Nephron (organoid): ENCODE measurements around the gene SULT4A1.

Source experiments
- H3K27ac Mint-ChIP-seq, 3 experiments: 2 replicates each; pipeline ENCODE4 v1.8.0; 2020; ENCODE audit warnings: mixed read lengths in 3 of 3, mild to moderate bottlenecking in 2 of 3, moderate library complexity in 1 of 3
- H3K27me3 Mint-ChIP-seq: 2 replicates; pipeline ENCODE4 v1.8.0; 2021; ENCODE audit warnings: low read depth, mild to moderate bottlenecking, moderate library complexity, mixed read lengths
- H3K36me3 Mint-ChIP-seq: 2 replicates; pipeline ENCODE4 v1.8.0; 2020; ENCODE audit warnings: low read depth, mixed read lengths
- H3K4me1 Mint-ChIP-seq: 2 replicates; pipeline ENCODE4 v1.8.0; 2020; ENCODE audit warnings: mixed read lengths
- H3K4me3 Mint-ChIP-seq, 3 experiments: 2 replicates each; pipeline ENCODE4 v1.8.0; 2020; ENCODE audit warnings: mild to moderate bottlenecking in 3 of 3, mixed read lengths in 3 of 3, moderate library complexity in 2 of 3
- H3K9me3 Mint-ChIP-seq: 2 replicates; pipeline ENCODE4 v1.8.0; 2020; ENCODE audit warnings: mixed read lengths
- TF ChIP-seq, protein P1 (sequence below), 3 experiments: fragments of 200-600 bp; sonication (generic); IDR thresholded peaks; one replicate each; pipeline ENCODE4 v1.5.0; 2021; ENCODE audit warnings: antibody characterized with exemption in 3 of 3; ENCODE audit not compliant: unreplicated experiment in 3 of 3

The SULT4A1 gene

DNA sequence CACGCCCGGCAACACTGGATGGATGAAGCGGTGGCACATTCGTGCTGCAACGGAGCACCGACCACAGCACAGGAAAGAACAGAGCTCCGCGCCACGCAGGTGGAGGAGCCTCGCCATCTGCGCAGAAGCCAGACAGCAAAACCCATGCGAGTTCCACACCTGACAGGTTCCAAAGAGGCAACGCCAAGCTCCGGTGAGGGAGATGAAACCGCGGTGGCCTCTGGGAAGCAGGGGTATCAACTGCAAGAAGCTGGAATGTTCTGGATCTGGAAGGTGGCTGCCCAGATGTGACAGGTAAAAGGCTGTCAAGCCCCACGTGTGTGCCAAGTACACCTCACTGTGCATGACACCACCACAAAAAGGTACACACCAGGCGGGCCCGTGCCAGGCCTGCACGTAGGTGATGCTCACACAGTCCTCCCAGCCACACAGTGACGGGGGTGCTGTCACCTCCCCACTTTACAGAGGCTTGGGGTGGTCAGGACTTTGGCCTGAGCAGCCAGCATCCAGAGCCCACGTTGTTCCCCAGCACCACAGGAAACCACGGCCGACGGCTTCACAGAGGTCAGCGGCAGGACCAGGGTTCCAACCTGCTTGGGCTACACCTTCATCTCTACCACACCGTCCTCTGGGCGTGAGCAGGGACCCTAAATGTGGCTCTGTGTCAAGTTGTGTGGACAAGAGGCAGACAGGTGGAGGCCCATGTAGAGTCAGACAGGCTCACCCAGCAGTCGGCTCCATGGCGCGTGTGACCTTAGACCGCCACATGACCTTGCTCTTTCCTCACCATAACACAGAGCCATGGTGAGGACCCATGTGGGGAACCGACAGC is 30.5 kb downstream of the SULT4A1 start:
- Mint-ChIP-seq H3K4me1 (peaks cover 44% of the 10 kb centered on the region), H3K9me3 (no peaks in the 10 kb centered on the region), H3K4me3 (no peak overlapping the region), H3K27me3 (no peaks in the 10 kb centered on the region), H3K36me3 (no peaks in the 10 kb centered on the region), H3K27ac (no peak overlapping the region)
- TF ChIP-seq, protein P1, sequence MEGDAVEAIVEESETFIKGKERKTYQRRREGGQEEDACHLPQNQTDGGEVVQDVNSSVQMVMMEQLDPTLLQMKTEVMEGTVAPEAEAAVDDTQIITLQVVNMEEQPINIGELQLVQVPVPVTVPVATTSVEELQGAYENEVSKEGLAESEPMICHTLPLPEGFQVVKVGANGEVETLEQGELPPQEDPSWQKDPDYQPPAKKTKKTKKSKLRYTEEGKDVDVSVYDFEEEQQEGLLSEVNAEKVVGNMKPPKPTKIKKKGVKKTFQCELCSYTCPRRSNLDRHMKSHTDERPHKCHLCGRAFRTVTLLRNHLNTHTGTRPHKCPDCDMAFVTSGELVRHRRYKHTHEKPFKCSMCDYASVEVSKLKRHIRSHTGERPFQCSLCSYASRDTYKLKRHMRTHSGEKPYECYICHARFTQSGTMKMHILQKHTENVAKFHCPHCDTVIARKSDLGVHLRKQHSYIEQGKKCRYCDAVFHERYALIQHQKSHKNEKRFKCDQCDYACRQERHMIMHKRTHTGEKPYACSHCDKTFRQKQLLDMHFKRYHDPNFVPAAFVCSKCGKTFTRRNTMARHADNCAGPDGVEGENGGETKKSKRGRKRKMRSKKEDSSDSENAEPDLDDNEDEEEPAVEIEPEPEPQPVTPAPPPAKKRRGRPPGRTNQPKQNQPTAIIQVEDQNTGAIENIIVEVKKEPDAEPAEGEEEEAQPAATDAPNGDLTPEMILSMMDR (IDR thresholded peaks at IDR 0.05; ENCODE audit: unreplicated experiment in 3 of 3): no peak

DNA sequence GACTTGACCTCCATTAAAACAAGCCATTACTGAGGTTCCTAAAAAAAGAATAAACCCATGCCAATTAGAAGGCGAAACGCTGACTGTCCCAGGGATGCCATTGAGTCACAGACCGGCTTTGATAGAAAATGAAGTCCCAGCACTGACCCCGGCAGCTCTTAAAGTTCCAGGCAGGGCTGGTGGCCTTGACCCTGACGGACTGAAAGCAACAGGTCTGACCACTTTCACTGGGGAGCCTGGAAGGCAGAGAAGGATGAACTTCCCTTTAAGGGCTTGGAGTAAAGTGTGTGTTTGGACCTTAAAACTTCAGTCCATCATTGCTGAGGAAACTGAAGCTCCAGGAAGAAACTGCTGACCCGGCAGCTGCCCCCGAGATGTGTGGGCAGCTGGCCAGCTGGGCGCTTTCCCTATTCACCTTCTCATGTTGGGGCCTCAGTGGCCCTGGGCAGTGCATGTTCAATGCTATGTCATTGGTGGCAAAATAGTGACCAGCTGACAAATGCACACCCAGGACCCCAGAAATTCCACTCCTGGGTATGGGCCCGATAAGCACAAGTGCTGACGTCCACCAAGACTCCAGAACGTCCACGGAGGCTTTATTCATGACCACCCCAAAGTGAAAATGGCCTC is 31.3 kb downstream of the SULT4A1 start:
- Mint-ChIP-seq H3K36me3 (no peaks in the 10 kb centered on the region), H3K27me3 (no peaks in the 10 kb centered on the region), H3K4me3 (no peak overlapping the region), H3K9me3 (no peaks in the 10 kb centered on the region), H3K4me1 (peaks cover 51% of the 10 kb centered on the region), H3K27ac (no peak overlapping the region)
- TF ChIP-seq, protein P1 (IDR thresholded peaks at IDR 0.05; ENCODE audit: unreplicated experiment in 3 of 3): no peak

DNA sequence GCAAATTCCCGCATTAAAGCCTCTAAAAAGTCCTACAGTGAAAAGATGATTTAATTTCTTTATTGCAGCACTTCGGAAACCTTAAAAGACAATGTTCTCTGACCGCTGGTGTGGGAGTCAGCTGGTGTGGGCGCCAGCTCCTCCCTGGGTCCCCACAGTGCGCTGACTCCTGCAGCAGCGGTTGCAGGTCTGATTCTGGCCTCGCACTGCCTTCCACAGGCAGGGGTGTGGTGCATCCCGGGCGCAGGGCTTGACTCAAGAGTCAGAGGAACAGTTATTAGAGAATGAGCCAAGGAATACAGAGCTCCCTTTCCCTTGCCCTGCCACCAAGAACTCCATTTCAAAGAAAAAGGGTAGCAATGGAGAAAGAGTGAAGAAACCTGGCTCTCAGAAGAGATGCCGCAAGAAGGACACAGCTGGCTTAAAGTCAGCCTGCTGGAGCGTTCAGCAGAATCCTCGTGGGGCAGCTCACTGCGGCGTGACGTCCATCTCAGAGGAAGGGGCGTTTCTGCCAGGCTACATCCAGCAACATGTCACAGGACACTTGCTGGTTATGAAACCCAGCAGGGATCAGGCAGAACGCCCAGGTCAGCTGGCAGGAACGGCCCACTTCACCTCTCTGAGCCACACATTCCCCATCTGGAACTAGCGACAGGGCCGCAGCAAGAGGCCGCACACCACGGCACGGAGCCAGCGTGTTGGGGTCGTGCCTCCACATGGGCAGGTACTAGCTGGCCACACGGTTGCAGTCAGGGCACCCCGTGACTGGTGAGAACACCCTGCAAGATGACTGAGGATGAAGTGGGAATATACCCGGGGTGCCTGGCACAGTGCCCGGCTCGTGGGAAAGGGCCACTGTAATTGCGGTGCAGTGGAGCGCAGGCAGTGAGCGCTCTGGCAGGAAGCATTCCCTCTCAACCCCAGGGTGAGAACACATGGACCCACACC is 32.1 kb downstream of the SULT4A1 start:
- Mint-ChIP-seq H3K27ac (peak overlapping the region; percentile 33 to 81 (median 78)), H3K36me3 (no peaks in the 10 kb centered on the region), H3K9me3 (no peaks in the 10 kb centered on the region), H3K4me1 (peaks cover 60% of the 10 kb centered on the region), H3K27me3 (no peaks in the 10 kb centered on the region), H3K4me3 (peak overlapping the region in 2 of 3 experiments; percentile 42 to 50)
- TF ChIP-seq, protein P1 (IDR thresholded peaks at IDR 0.05; ENCODE audit: unreplicated experiment in 3 of 3): no peak

DNA sequence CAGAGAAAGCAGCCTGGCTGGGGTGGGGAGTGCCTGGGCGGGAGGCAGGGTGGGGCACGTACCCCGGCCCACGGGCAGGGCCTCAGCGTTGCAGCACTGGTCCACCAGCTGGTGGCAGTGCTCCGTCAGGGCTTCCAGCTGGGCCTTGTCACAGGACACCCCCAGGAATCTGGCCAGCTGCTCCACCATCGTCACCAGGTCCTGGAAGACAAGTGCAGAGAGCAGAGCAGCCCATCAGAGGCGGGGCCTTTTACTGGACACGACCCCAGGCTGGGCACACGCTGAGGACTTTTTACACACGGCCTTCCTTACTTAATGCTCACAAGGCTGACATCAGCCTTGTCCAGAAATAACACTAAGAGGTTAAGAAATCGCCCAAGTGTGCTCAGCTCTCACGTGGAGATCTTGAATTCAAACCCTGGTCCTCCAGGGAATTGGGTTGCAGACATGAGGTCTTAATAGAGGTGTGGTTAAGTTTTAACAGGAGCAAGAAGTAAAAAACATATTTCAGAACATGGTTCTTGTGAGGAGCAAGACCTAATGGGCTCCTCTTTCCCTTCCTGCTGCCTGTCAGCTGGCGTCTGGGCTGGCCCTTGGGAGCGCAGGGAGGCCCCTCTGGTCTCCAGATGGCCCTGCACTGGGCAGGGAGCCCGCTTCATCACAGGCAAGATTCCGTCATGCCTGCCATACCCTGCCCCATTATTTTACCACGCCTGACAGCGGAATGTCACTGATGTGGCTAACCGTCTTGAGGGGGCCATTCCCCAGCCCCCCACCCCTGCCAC is 33.1 kb downstream of the SULT4A1 start:
- Mint-ChIP-seq H3K4me1 (peaks cover 70% of the 10 kb centered on the region), H3K27ac (peak overlapping the region; percentile 81 to 92 (median 92)), H3K27me3 (no peaks in the 10 kb centered on the region), H3K36me3 (no peaks in the 10 kb centered on the region), H3K4me3 (peak overlapping the region in 2 of 3 experiments; percentile 43 to 50), H3K9me3 (no peaks in the 10 kb centered on the region)
- TF ChIP-seq, protein P1 (IDR thresholded peaks at IDR 0.05; ENCODE audit: unreplicated experiment in 3 of 3): no peak

DNA sequence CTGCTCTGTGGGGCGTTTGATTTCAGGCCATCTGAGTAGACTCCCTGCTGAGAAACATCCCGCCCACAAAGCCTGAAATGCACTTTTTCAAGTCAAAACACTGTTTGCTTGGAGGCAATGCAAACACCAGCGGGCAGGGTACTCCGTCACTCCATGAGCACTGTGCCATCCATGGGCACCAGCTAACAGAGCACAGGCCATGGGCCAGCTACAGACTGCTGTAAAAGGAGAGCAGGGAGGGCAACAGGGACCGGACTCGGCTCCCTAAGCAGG is 33.7 kb downstream of the SULT4A1 start:
- H3K27ac Mint-ChIP-seq: peak overlapping the region; percentile 59 to 92 (median 81)
- no peaks in the 10 kb centered on the region for H3K36me3 Mint-ChIP-seq
- no peak overlapping the region for H3K4me3 Mint-ChIP-seq
- H3K9me3 Mint-ChIP-seq: no peaks in the 10 kb centered on the region
- H3K27me3 Mint-ChIP-seq: no peaks in the 10 kb centered on the region
- H3K4me1 Mint-ChIP-seq: peaks cover 72% of the 10 kb centered on the region
- TF ChIP-seq, protein P1 (IDR thresholded peaks at IDR 0.05; ENCODE audit: unreplicated experiment in 3 of 3): no peak
